Right lobe of liver (tissue), 6 donors: Measurements from ENCODE around the gene XPO6. TPM values are rescaled to one million over a fixed set of nuclear protein-coding genes. Genes with fewer than 3 reads are reported as not detected.

Source experiments
- ATAC-seq, 4 donors: fragments of 200-7000 bp; cut with Tn5 transposase; one replicate each; pipeline ENCODE4 v1.9.1; 2020; ENCODE audit warnings: mild to moderate bottlenecking in 4 of 4, moderate library complexity in 4 of 4
- DNase-seq, 3 donors: peaks; one replicate each; pipeline ENCODE4 v3.0.0-alpha.2; 2020
- H3K27ac ChIP-seq, 3 donors: fragments of 200-600 bp; one replicate each; pipeline ENCODE4 v1.8.0; 2022
- H3K27me3 ChIP-seq, 2 donors: fragments of 200-600 bp; one replicate each; pipeline ENCODE4 v1.8.0; 2022
- H3K36me3 ChIP-seq, 4 donors: fragments of 200-600 bp; sonication (generic) in 1 of 4; one replicate each; pipeline versions ENCODE4 v1.5.1 to v1.8.0; 2017 to 2022; ENCODE audit warnings: control low read depth in 1 of 4
- H3K4me1 ChIP-seq, 4 donors: fragments of 200-600 bp; sonication (generic) in 1 of 4; one replicate each; pipeline versions ENCODE4 v1.5.1 to v1.8.0; 2017 to 2022; ENCODE audit warnings: control low read depth in 1 of 4
- H3K4me3 ChIP-seq, 3 donors: fragments of 200-600 bp; one replicate each; pipeline ENCODE4 v1.8.0; 2022
- H3K9me3 ChIP-seq, 4 donors: fragments of 200-600 bp; sonication (generic) in 1 of 4; one replicate each; pipeline versions ENCODE4 v1.5.1 to v1.8.0; 2017 to 2022; ENCODE audit warnings: control low read depth in 1 of 4
- POLR2A ChIP-seq: fragments of 450-650 bp; IDR thresholded peaks from one replicate; pipeline ENCODE4 v1.6.1; 2017; ENCODE audit warnings: antibody characterized with exemption, mild to moderate bottlenecking
- WGBS: methylation state at CpG from one replicate; pipeline ENCODE4 v1.1.6; 2018; ENCODE audit warnings: low coverage, low lambda C conversion rate; ENCODE audit not compliant: insufficient coverage; ENCODE audit errors: missing lambda C conversion rate; 5-methylcytosine and 5-hydroxymethylcytosine counted together
- intact Hi-C, 2 donors: fragments of 100-400 bp; cut with DNase I; formaldehyde crosslinking; loops; one replicate each; pipeline versions ENCODE4 v1.11.2 to v1.14.1; 2022
- total RNA-seq, 6 experiments: library from RNA; depleted of rRNA in 2 of 6; stranded (reverse); fragments of >200 nt in 2 of 6; fragmentation: NEBNext Ultra II Directional in 3 of 6; extraction: Animal tissue kit (Norgen Biotek cat#: 25700) in 3 of 6; gene quantifications; one replicate each; pipeline versions ENCODE4 v1.1.0 to v1.2.4, GENCODE V29; 2016 to 2023
- TF ChIP-seq, protein P1 (sequence below), 4 donors: fragments of 200-600 bp in 3 of 4; fragments of 450-650 bp in 1 of 4; IDR thresholded peaks; one replicate each; pipeline versions ENCODE4 v1.5.1 to v1.8.0; 2016 to 2022; ENCODE audit warnings: antibody characterized with exemption in 4 of 4, mild to moderate bottlenecking in 2 of 4
- donor health status: DM: no; HTN: yes; CAD: no.
- donor health status: DM: no; HTN: no; CAD: no.
- donor health status: DM: no; HTN: no; CAD: no.
- donor health status: DM: no; HTN: yes; CAD: no.
- donor health status: DM: no; HTN: yes; CAD: no.

The XPO6 gene
- total RNA-seq, 6 experiments from 2014 or later: 41.8 to 62.1 (median 51.3) TPM

DNA sequence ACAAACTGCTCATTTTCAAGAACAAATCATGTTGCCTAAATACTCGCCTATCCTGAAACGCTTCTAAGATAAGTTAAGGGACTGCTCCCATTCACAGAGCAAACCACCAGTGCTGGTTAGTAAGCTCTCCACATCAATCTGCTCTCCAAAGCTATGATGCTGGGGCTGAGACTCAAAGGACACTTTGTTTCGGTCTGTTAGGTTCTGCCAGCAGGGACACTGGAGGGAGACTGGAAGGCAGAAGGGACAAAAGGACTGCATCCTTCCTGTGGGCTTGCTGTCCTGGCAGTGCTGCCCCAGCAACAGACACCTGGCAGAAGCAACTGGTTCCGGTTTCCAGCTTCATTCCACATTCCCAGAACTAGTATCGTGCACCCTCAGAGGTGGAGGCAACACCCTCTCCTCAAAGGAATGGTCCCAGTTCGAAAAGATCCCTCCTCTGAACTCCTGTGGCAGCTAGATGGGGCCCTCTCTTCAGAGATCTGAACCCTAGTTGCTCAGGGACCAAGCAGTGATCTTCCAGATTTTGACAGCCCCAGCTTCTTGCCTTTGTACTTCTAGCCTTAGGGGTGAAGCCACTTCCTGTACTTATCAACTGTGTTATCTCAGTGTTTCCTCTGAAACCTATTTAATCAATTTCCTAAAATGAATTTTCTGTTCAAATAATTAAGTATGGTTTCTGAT lies 74.9 kb downstream of the XPO6 start:
- 85% methylated on average over 5 of the region's 6 CpGs for WGBS
- H3K27me3 ChIP-seq: no peaks in the 10 kb centered on the region
- TF ChIP-seq, protein P1, sequence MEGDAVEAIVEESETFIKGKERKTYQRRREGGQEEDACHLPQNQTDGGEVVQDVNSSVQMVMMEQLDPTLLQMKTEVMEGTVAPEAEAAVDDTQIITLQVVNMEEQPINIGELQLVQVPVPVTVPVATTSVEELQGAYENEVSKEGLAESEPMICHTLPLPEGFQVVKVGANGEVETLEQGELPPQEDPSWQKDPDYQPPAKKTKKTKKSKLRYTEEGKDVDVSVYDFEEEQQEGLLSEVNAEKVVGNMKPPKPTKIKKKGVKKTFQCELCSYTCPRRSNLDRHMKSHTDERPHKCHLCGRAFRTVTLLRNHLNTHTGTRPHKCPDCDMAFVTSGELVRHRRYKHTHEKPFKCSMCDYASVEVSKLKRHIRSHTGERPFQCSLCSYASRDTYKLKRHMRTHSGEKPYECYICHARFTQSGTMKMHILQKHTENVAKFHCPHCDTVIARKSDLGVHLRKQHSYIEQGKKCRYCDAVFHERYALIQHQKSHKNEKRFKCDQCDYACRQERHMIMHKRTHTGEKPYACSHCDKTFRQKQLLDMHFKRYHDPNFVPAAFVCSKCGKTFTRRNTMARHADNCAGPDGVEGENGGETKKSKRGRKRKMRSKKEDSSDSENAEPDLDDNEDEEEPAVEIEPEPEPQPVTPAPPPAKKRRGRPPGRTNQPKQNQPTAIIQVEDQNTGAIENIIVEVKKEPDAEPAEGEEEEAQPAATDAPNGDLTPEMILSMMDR (IDR thresholded peaks at IDR 0.05): no peak
- no peak for TF ChIP-seq POLR2A
- H3K4me3 ChIP-seq: no peak overlapping the region
- intact Hi-C loops: no loop called here
- H3K27ac ChIP-seq: no peak overlapping the region
- DNase-seq (no peak), ATAC-seq (peak in 1 of 4 donors; percentile 29)
- no peaks in the 10 kb centered on the region for H3K9me3 ChIP-seq
- no peaks in the 10 kb centered on the region for H3K4me1 ChIP-seq
- peaks cover 0 to 29% (median 8%) of the 10 kb centered on the region in 4 donors for H3K36me3 ChIP-seq

GRCh38 chr16:28133666-28134065 lies 78.1 kb downstream of the XPO6 start:
- Histone ChIP-seq H3K4me1 (peaks cover 0 to 6% (median 0%) of the 10 kb centered on the region in 4 donors), H3K27ac (no peak overlapping the region), H3K9me3 (no peaks in the 10 kb centered on the region), H3K4me3 (no peak overlapping the region), H3K36me3 (peaks cover 0 to 42% (median 11%) of the 10 kb centered on the region in 4 donors), H3K27me3 (no peaks in the 10 kb centered on the region)
- WGBS: 93% methylated on average over 3 of the region's 7 CpGs
- ATAC-seq (no peak), DNase-seq (no peak)
- no peak for TF ChIP-seq POLR2A
- TF ChIP-seq, protein P1 (IDR thresholded peaks at IDR 0.05): no peak
- intact Hi-C loops: no loop called here

DNA sequence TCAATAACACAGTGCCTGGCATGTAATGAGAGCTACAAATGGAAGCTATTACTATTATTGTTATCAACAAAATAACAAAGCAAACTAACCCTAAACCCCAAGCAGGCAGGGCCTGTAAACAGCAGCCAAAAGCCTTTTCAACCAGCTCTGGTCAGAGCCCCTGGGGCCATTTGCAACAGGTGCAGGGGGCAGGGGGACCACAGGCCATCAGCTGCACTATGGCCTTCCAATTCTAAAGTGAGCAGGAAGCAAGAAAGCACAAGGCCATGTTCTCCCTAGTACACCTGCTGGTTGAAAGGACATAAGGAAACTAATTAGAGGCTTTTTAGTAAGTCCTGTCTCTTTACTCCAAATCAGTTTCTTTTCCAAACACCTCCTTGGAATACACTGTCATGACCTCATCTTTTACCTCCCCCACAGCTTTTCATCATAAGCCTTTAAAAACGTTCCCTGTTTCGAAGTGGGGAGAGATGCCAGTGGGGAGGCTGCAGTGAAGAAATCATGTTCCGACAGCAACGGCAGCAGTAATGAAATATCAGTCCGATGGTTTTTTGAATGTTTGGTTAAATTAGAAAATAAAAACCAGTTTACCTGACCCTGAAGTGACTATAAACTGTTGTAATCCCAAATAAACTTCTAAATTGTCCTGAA lies 79.9 kb downstream of the XPO6 start:
- H3K27ac ChIP-seq: no peak overlapping the region

DNA sequence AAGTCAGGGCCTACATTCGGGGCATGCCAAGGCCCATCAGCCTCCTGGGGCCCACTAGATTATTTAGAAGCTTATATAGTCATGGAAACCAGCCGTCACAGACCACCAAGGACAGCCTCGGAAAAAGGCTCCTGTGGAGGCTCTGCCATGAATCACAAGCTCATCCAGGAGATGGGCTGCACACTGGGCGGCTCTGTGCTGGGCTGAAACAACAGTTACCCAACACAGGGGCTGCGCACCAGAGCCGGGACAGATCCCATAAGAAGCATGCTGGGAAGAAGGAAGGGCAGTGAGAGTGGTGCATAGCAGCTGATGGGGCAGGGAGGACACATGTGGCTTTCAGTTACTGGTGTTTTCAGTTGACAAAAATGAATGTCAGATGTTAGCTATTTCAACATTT lies 80.6 kb downstream of the XPO6 start:
- Histone ChIP-seq H3K9me3 (no peaks in the 10 kb centered on the region), H3K27me3 (no peaks in the 10 kb centered on the region), H3K4me1 (peaks cover 0 to 6% (median 0%) of the 10 kb centered on the region in 4 donors), H3K4me3 (no peak overlapping the region), H3K36me3 (peaks cover 0 to 51% (median 14%) of the 10 kb centered on the region in 4 donors), H3K27ac (peak overlapping the region; percentile 15 to 67 (median 21))
- intact Hi-C loops: no loop called here
- TF ChIP-seq POLR2A: no peak
- TF ChIP-seq, protein P1 (IDR thresholded peaks at IDR 0.05): no peak
- DNase-seq (no peak), ATAC-seq (peak in 1 of 4 donors; percentile 25)
- WGBS: 70% methylated on average over 3 of the region's 6 CpGs

More for the DNA sequence above, 79.9 kb downstream of the XPO6 start:
- Histone ChIP-seq H3K27me3 (no peaks in the 10 kb centered on the region), H3K4me3 (no peak overlapping the region), H3K9me3 (no peaks in the 10 kb centered on the region), H3K36me3 (peaks cover 0 to 51% (median 14%) of the 10 kb centered on the region in 4 donors), H3K4me1 (peaks cover 0 to 6% (median 0%) of the 10 kb centered on the region in 4 donors)
- TF ChIP-seq POLR2A: no peak
- TF ChIP-seq, protein P1 (IDR thresholded peaks at IDR 0.05): no peak
- no peak for ATAC-seq
- intact Hi-C loops: no loop called here
- 83% methylated on average over 5 of the region's 5 CpGs for WGBS
- DNase-seq: no peak
